ENCODE results near the gene KRTAP20-3.

Gene KRTAP20-3

GRCh38 chr21:30642564-30642963 is at the start of gene KRTAP20-3:
KRTAP20-3 (plus strand) TSS chr21:30642864.
- DNase-seq: no peak

GRCh38 chr21:30598802-30599201 is 43.9 kb upstream of the KRTAP20-3 start, which contains the start of gene KRTAP6-2:
KRTAP6-2 (minus strand) TSS chr21:30598902; CDS start chr21:30598874, 28 bp downstream.
- DNase-seq: no peak

GRCh38 chr21:30600787-30601186 is 41.9 kb upstream of the KRTAP20-3 start, which contains the start of gene KRTAP22-1:
KRTAP22-1 (plus strand) TSS chr21:30601087.
- DNase-seq: no peak

DNA sequence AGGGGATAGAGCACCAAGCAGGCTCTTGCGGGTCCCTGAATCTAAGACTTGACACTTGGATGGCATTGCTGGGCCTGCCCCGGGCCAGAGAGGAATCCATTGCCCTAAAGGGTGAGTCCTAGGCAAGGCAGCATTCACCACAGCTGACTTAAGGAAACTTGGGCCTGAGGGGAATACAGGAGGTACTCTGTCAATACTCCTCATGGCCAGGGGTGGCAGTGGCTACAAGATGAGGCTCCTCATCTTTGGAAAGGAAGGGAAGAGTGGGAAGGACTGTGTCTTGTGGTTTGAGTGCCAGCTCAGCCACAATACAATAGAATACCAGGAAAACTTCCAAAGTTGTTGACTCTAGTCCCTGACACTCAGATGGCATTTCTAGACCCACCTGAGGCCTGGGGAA is 36.7 kb upstream of the KRTAP20-3 start:
- no peak for DNase-seq

DNA sequence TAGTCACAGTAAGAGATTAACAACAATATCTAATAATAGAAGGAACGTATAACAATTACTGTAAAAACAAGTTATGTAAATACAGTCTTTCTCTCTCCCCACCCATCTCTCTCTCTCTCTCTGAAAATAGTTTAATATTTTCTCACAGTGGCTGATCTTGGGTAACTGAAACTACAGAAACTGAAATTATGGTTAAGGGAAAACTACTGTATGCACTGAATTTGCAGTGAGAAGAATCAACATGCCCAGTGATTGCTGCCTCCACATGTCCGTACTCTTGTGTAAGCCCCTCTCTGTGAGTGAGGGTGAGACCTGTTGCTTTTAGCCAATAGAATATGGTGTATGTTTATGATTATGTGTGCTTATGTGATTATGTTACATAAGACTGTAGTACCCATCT is 30.5 kb upstream of the KRTAP20-3 start:
- DNase-seq: no peak

- DNase-seq: no peak
Observed at GRCh38 chr21:30613836-30614235, 28.8 kb upstream of the KRTAP20-3 start, which contains the start of gene KRTAP6-1. KRTAP6-1 (minus strand) TSS chr21:30613930; CDS start chr21:30613904, 26 bp downstream.

DNA sequence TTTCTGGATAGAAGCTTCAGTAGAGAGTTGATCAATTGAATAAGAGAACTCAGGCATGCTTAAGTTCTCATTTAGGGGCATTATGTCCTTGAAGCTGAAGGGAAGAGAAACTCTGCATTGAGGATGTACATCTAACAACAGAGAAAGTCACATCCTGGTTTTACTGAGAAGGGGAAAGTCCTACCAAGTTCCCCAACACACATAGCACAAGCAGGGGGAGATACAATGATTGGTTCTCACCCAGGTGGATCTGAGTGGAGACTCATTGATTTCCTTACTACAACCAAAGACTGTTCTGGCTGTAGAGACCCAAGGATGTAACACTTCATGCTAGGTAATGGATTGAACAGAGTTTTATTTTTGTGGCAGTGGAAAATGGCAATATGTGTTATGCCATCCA is 27.5 kb upstream of the KRTAP20-3 start:
- DNase-seq: no peak

GRCh38 chr21:30616125-30616524 is 26.5 kb upstream of the KRTAP20-3 start, which contains the start of gene KRTAP20-1:
KRTAP20-1 (plus strand) TSS chr21:30616425; CDS start chr21:30616455, 30 bp downstream.
- no peak for DNase-seq

DNA sequence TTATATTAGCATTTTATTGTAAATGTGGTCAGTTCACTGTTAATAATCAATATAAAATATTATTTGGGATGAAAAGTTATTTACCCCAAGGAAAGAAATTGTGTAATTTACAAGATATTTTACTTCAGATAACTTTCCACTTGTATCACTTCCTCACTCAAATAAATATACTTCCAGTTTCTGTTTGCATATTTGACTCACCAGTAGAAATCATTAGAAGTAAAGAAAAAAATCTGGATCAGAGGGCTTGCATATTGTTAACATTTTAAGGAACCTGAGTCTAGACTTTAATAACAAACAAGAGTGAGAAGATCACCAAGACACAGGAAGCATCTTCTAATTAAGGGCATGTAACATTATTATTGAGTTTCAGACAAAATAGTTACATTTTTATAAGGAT is 22.6 kb upstream of the KRTAP20-3 start:
- DNase-seq: no peak

GRCh38 chr21:30620522-30620921 is 22.1 kb upstream of the KRTAP20-3 start, which contains the start of gene KRTAP20-4:
KRTAP20-4 (plus strand) TSS chr21:30620627.
- no peak for DNase-seq

DNA sequence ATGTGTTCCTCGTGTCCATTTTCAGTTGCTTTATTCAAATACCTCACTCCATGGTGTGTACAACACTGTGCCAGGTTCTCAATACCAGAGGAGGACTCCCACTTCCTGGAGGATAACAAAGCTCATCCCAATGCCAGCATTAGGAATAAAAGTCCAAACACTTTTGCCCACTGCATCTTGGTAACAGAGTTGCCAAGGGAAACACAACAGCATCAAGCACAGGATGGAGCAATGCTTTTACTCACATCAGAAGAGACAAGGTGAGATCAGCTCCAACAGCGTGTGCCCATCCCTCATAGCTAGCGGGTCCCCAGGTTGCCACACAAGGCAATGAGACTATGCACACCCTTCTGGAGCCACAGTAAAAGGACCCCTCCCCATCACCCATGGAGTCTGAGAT is 19.3 kb upstream of the KRTAP20-3 start:
- no peak for DNase-seq

- DNase-seq: no peak
Observed at GRCh38 chr21:30625449-30626165, 17.1 kb upstream of the KRTAP20-3 start.

- DNase-seq: no peak
Observed at GRCh38 chr21:30628109-30628508, 14.6 kb upstream of the KRTAP20-3 start.

GRCh38 chr21:30629200-30629599 is 13.5 kb upstream of the KRTAP20-3 start:
- no peak for DNase-seq

DNA sequence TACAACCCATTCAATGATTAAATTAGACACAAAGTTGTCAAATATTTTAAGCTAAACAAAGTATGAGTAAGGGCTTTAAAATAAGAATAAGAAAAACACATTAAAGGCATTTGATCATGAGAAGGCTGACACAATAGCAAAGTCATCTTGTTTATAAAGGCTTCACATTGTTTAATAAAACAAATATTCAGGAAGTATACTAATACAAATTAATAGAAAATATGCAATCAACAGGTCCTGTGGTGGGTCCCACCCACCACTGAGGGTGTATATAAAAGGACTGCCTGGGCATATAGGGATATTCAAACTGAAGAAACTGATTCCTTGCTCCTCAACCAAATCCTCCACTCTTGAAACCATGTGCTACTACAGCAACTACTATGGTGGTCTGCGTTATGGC is 7.8 kb upstream of the KRTAP20-3 start, which contains the start of gene KRTAP20-2:
Gene KRTAP20-2 (plus strand): TSS at position 301 of the 400 bp plus-strand sequence. CDS start 58 bp downstream, at position 359.
- no peak for DNase-seq

DNA sequence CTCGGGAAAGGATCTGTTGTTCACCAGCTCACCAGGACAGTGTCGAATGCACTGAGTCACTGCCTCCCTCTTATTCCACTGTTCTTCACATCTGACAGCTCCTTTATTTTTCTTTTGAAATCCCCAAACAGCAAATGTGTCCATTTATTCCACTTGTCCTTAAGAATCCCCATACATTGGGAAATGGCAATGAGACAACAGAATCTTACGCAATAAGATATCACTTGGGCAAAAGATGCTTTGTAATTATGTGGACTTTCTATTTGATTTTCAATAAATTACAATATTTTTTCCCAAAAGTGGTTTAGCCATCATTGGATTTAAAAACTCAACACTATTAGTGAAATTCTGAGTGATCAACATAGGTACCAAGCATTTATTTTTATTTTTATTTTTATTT is 4.0 kb upstream of the KRTAP20-3 start:
- DNase-seq: no peak

- DNase-seq: no peak
Observed at GRCh38 chr21:30646904-30647414, 4.3 kb downstream of the KRTAP20-3 start.

- no peak for DNase-seq
Observed at GRCh38 chr21:30652891-30653290, 10.2 kb downstream of the KRTAP20-3 start.

GRCh38 chr21:30668776-30669175 is 26.1 kb downstream of the KRTAP20-3 start:
- no peak for DNase-seq

GRCh38 chr21:30672985-30673650 is 30.5 kb downstream of the KRTAP20-3 start:
- DNase-seq: no peak

GRCh38 chr21:30674312-30674711 is 31.6 kb downstream of the KRTAP20-3 start:
- DNase-seq: no peak

DNA sequence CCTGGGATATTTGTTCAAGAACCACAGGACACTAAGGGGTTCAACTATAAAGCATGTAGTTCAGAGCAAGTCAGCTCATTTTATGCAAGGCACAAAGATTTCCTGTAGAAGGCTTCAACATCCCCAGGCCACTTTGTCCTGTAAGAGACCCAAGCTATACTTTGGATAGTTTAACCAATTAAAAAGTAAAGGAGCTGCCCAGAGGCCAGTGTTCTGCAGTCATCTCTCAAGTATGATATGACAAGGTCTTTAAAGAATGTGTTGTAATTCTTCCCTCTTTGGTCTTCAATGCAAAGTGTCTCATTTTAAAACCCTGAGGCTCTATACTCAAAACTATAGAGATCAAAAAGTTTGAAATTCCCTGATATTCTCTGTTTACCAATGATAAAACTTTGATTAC is 34.1 kb downstream of the KRTAP20-3 start:
- no peak for DNase-seq

DNA sequence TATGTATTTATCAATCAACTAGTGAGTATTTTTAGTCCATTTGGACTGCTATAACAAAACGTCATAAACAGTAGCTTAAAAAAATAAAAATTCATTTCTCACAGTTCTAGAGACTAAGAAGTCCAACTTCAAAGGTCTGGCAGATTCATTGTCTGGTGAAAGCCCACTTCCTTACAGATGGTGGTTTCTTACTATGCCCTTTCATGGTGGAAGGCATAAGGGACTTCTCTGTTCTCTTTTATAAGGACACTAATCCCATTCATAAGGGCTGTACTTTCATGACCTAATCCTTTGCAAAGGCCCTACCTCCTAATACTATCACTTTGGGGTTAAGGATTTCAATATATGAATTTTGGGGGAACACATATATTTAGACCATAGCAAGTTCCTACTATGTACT is 37.9 kb downstream of the KRTAP20-3 start:
- no peak for DNase-seq

DNA sequence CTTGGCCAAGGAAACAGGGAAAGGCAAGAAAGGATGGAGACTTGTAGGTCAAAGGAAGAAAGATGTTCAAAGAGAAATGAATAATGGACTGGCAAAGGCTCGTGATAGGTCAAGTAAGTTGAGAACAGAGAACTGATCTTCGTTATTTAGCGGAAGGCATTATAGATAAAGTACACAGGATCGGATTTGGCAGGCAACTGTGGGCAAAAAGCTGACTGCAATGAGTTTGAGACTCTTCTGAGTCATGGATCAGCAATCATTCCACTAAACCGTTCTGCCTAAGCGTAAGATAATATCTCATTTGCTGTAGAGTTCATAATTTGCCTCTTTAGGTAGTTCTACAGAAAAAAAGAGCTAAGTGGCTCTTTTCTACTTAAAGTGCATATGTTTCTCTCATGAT is 41.8 kb downstream of the KRTAP20-3 start:
- DNase-seq: no peak

Measured in CD4-positive, alpha-beta T cell treated with Interleukin-17A for 1 hour (primary cell).